Nucleus accumbens (tissue), 56 donors: ENCODE data around the gene MTMR3.

ENCODE experiments used
- DNase-seq, 56 donors: peaks; one replicate each; lab custom pipeline; 2025; lab: John Stamatoyannopoulos, UW

MTMR3 gene

GRCh38 chr22:30020511-30020910 lies 137.5 kb downstream of the MTMR3 start:
- no peak for DNase-seq

DNA sequence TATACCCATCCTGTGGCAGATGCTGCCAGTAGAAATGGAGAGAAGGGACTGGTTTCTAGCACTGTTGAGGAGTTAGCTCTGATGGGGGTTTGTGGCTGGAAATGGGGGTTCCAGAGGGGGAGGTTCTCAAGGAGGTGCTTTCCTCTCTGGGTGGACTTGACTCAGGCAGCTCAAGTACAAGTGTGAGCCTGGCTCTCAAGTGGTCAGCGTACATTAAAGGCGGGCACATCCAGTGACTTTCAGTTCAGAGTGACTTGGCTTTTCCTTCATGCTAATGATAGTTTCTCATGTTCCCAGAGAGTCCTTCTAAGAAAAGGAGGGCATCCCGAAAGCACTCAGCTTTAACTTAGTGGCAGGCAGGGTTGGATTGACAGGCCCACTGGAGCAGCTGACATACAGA lies 138.4 kb downstream of the MTMR3 start:
- no peak for DNase-seq

- DNase-seq, result no peak
These were observed 139.1 kb downstream of the MTMR3 start for GRCh38 chr22:30021881-30022619.

GRCh38 chr22:30023099-30023660 lies 140.2 kb downstream of the MTMR3 start:
- no peak for DNase-seq

GRCh38 chr22:30024231-30024630 lies 141.3 kb downstream of the MTMR3 start:
- DNase-seq, result no peak

DNA sequence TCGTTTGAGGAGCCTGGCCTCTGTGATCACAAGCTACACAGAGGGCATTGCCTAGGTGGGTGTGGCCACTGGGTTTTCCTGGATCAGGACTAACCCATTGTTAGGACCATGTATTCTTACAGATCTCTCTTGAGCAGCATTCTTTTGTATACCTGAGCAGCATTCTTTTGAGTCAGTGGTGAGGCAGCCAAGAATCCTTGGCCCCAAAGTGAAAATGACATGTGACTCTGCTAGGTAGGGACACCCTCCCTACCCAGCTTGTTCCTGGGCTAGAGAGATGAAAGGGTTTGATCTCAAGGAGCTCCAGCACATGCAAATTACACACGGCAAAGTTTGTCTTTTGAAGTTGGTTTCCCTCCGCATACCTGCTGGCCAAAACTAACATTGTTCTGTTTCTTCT lies 142.2 kb downstream of the MTMR3 start:
- DNase-seq, result no peak

DNA sequence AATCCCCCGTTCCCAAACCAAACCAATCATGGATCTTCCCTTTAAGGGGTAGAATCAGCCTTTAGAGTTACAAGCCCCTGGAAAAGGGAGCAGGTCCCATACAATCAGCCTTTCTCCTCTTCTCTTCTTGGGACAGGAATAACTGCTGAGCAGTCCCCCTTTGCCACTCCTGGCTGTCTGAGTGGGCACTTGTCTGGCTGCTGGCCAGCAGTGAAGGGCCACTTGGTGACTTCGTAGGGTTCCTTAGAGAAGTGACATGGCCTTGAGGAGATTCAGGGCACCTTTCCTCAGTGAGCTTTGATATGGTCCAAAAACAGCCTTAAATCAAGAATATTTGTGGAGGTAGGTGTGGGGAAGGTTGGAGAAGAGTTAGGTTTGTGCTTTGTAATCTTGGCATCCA lies 143.8 kb downstream of the MTMR3 start:
- no peak for DNase-seq

GRCh38 chr22:30027169-30027568 lies 144.2 kb downstream of the MTMR3 start:
- DNase-seq, result no peak

- no peak for DNase-seq
These were observed 144.8 kb downstream of the MTMR3 start for GRCh38 chr22:30027791-30028190.

DNA sequence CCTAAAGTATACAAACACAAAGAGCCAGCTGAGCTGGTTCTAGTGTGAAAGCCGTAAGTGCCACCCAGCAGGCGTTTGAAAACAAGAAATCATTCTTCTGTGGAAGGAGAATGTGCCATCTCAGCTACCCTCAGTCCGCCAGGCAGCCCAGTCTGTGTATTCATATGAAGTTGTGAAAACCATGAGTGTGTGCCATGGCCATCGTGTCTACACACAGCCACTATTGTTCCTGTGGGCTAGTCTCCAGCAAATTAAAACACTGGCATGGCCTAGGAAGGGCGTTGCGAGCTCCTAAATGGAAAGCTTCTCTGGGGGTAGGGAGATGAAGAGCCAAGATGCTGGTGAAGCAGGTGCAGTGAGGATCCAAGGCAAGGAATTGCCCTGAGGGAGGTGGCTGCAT lies 145.8 kb downstream of the MTMR3 start:
- DNase-seq, result peak in 50 of 56 donors; percentile 13 to 84 (median 62)

GRCh38 chr22:30029512-30029911 lies 146.5 kb downstream of the MTMR3 start:
- DNase-seq, result no peak

DNA sequence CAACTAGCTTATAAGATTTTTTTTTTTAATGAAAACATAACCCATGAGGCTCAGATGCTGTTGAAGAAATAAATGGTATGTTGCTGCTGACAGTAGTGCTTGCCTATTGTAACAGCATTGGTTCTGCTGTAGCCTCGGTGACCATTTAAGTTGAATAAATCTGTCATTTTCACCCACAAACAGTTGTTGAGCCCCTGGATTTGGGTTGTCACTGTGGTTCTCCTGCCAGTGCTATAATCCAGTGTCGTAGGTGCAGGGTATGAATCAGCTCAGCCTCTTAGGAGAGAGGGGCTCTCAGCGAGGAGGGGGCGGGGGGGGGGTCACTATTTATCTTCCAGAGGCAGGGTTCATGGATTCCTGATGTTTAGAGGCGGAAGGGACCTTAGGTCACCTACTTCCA lies 147.4 kb downstream of the MTMR3 start:
- no peak for DNase-seq

- DNase-seq, result no peak
These were observed 148.4 kb downstream of the MTMR3 start for GRCh38 chr22:30031328-30031727.

DNA sequence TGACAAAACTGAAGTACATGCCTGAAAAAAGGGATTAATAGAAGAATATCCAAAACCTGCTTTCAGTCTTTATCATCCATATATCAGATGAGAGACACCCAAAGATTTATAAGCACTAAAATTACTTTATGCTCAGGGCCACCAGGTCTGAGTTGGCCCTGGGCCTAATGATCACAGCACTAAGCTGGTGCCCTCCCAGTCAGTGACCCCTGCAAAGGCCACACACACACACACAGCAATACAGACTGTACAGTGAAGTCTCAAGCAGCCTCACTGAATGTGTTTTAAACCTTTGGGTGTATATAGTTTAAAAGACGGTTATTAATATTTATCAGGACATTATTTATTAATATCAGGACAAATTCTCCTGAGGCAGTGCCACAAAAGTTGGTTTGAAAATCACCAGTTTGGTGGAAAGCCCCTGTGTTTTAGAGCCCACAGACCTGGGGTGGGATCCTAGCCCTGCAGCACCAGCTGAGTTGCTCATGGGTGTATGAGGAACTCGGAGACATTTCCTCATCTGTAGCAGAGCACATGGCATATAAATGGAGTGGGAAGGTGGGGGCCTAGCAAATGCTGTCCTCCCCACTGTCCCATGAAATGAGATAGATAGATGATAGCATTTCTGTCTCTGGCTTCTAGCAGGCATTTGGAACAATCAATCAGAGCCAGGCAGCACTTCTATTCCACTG lies 148.9 kb downstream of the MTMR3 start:
- DNase-seq, result no peak

DNA sequence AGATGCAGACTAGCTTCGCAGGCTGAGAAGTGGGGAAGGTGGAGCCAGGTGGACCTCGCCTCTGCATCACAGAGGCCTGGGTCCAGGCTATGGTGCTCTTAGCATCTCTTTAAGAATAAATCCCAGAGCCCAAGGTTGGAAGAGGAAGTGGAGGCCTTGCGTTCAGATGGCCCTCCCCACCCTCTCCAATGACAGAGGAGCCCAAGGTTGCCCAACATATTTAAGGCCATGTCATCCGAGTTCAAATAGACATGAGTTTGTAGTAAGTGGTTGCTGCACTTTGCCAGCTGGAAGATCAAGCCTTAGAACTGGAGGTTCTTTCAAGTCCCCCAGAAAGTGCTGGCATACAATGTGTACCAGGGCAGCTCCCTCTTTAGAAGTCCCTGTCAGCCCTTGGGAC lies 150.2 kb downstream of the MTMR3 start:
- DNase-seq, result no peak

GRCh38 chr22:30033901-30034300 lies 150.9 kb downstream of the MTMR3 start:
- no peak for DNase-seq

DNA sequence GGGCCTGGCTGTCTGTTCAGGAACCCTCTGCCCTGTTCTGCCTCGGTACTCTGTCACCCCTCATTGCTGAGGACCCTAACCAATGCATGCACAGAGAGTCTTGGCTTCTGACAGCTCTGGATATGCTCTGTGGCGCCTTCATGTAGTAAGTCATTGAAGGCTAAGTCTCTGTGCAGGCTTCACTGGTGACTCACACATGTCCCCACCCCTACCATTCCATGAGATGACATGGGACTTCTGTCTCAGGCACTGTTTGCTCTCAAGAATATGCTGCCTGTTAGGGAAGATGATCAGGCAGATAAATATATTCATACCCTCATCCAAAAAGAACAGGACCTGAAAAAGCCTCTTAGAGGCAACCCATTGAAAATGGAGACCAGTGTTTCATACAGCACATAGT lies 153.7 kb downstream of the MTMR3 start:
- no peak for DNase-seq

- no peak for DNase-seq
These were observed 155.2 kb downstream of the MTMR3 start for GRCh38 chr22:30038219-30038618.

DNA sequence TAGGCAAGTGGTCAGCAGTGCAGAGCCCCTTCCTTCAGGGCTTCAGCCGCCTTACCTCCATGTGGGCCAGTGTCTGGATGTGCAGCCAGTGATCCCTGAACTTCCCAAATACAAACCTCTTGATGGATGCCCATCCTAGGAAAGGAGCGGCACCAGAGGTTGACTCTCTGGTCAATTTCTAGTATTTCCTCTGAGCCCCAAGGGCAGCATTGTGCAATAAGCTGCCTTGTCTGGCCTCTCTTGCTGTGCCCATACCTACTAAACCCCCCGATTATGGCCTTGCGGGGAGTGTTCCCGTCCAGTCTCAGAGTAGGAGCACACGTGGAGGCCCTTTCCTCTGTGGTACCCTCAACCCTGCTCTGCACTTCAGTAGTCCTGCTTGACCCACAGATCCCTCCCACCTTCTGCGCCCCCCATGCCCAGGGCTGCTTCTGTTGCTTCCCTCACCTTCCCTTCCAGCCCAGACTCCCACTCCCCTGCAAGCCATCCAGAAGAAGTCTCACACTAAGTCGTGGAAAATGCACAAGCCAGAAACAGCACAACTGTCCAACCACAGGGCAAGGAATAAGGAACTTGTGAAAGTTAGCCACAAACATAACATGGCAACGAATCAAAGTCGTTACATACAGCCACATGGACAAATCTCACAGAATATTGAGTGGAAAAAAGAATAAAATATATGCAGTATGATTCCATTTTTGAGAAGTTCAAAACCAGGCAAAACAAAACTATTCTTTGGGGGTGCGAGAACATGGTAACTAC lies 157.7 kb downstream of the MTMR3 start:
- no peak for DNase-seq

DNA sequence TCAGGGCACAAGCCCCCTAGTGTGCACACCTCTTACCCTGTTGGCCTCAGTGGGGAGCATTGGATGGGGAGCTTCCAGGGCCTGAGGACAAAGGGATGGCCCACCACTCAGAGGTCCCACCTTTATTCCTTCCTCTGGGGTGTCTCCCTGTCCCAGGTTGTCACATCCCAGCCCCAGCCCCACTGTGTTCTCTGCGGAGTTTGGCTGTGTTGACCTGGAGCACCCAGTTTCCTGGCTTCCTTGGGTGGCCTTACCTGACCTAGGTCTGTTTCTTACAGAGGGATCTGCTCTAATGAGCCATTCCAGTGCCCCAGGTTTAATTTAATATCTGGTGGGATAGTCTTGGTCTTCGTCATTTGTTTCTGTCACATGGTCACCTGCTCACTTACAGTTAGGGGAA lies 158.5 kb downstream of the MTMR3 start:
- DNase-seq, result no peak

DNA sequence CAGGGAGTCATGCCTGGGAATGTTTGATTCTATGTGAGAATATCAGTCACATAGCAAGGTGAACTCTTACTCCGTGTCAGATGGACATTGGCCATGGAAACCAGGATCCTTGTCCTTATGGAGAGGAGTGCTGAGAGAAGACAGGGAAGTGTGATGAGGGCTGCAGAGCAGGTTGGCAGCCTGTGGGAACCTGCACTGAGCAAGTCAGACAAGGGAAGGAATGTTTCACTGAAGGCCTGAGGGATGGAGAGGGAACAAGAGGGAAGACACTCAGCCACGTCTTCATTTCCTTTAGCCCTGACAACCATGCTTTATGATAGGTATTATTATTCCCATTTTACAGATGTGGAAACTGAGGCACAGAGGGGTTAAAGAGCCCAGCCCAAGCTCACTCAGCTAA lies 158.9 kb downstream of the MTMR3 start:
- DNase-seq, result no peak
